Fibroblast of lung (primary cell): Measurements from ENCODE around the gene SRL. TPM values are rescaled to one million over a fixed set of nuclear protein-coding genes. Genes with fewer than 3 reads are reported as not detected.

Experiments
- DNase-seq, 2 donors: peaks; one replicate each; pipeline versions ENCODE4 v3.0.0 to v3.0.0-alpha.2; 2010; ENCODE audit warnings: low read depth in 2 of 2
- H2AFZ ChIP-seq: 2 replicates; pipeline ENCODE4 v1.5.1; 2012; ENCODE audit warnings: low read length, control low read depth, inconsistent platforms
- H3K27ac ChIP-seq: 2 replicates; pipeline ENCODE4 v1.5.1; 2011; ENCODE audit warnings: low read length, control low read depth; ENCODE audit not compliant: insufficient read depth
- H3K27me3 ChIP-seq: 2 replicates; pipeline ENCODE4 v1.5.1; 2011; ENCODE audit warnings: mild to moderate bottlenecking, low read length; ENCODE audit not compliant: control insufficient read depth, insufficient read depth
- H3K36me3 ChIP-seq: 2 replicates; pipeline ENCODE4 v1.5.1; 2011; ENCODE audit warnings: low read length; ENCODE audit not compliant: control insufficient read depth, insufficient read depth
- H3K4me1 ChIP-seq: 2 replicates; pipeline ENCODE4 v1.5.1; 2011; ENCODE audit warnings: low read length; ENCODE audit not compliant: control insufficient read depth, insufficient read depth; ENCODE audit errors: extremely low read depth
- H3K4me2 ChIP-seq: 2 replicates; pipeline ENCODE4 v1.5.1; 2011; ENCODE audit warnings: low read length, control low read depth; ENCODE audit not compliant: insufficient read depth; ENCODE audit errors: extremely low read depth
- H3K4me3 ChIP-seq, 4 experiments: fragments of 200-600 bp in 1 of 4; sonication (generic) in 1 of 4; replicated peaks in 1 of 4; 2 replicates each; pipeline ENCODE4 v1.5.1; 2011 to 2016; ENCODE audit warnings: low read length in 4 of 4, low read depth in 3 of 4, mild to moderate bottlenecking in 3 of 4, control low read depth in 2 of 4, inconsistent platforms in 1 of 4, mixed read lengths in 1 of 4; ENCODE audit not compliant: insufficient read depth in 1 of 4; ENCODE audit errors: control extremely low read depth in 1 of 4
- H3K79me2 ChIP-seq: 2 replicates; pipeline ENCODE4 v1.5.1; 2012; ENCODE audit warnings: mild to moderate bottlenecking, low read length, inconsistent platforms; ENCODE audit not compliant: control insufficient read depth, insufficient read depth
- H3K9ac ChIP-seq: 2 replicates; pipeline ENCODE4 v1.5.1; 2011; ENCODE audit warnings: mild to moderate bottlenecking, low read length, control low read depth; ENCODE audit not compliant: insufficient read depth
- H3K9me3 ChIP-seq: 2 replicates; pipeline ENCODE4 v1.5.1; 2012; ENCODE audit warnings: low read depth, low read length; ENCODE audit not compliant: control insufficient read depth, insufficient read depth
- H4K20me1 ChIP-seq: 2 replicates; pipeline ENCODE4 v1.5.1; 2011; ENCODE audit warnings: low read length; ENCODE audit not compliant: control insufficient read depth, insufficient read depth; ENCODE audit errors: extremely low read depth
- CTCF ChIP-seq, 2 donors: IDR thresholded peaks in 1 of 2; conservative IDR thresholded peaks in 1 of 2; 1 replicate in 1 of 2; 2 replicates in 1 of 2; pipeline ENCODE4 v1.5.1; 2011 to 2012; ENCODE audit warnings: low read length in 2 of 2, control low read depth in 1 of 2, inconsistent platforms in 1 of 2, low read depth in 1 of 2, mild to moderate bottlenecking in 1 of 2
- EZH2 ChIP-seq: IDR thresholded peaks from 2 replicates; pipeline ENCODE4 v1.5.1; 2012; ENCODE audit warnings: low read length, control low read depth, mild to moderate bottlenecking; ENCODE audit errors: missing control alignments
- polyA plus RNA-seq, 2 donors: library from polyadenylated mRNA; depleted of rRNA in 1 of 2; stranded (reverse) in 1 of 2; unstranded in 1 of 2; fragments of >200 nt; gene quantifications; 2 replicates each; pipeline ENCODE4 v1.2.1, GENCODE V29; 2011 to 2012; ENCODE audit warnings: missing spikeins in 1 of 2
- total RNA-seq: library from RNA; depleted of rRNA; stranded (reverse); fragments of >200 nt; gene quantifications from 2 replicates; pipeline ENCODE4 v1.2.1, GENCODE V29; 2014

SRL gene
- total and polyA plus RNA-seq, 2 donors (not counting 1 experiment from before 2014, with no cell fraction given), result 0.07 to 0.17 TPM

GRCh38 chr16:4152267-4152666 lies 89.6 kb downstream of the SRL start:
- Histone ChIP-seq H3K9ac (no peak overlapping the region), H4K20me1 (no peaks in the 10 kb centered on the region), H3K79me2 (no peaks in the 10 kb centered on the region), H3K4me1 (no peaks in the 10 kb centered on the region), H3K36me3 (no peaks in the 10 kb centered on the region), H3K9me3 (no peaks in the 10 kb centered on the region), H3K27me3 (peaks cover 4% of the 10 kb centered on the region), H3K4me3 (no peak overlapping the region), H2AFZ (no peak overlapping the region), H3K4me2 (no peak overlapping the region), H3K27ac (no peak overlapping the region)
- TF ChIP-seq EZH2 (no peak), CTCF (conservative IDR thresholded peaks at IDR 0.05 in 1 of 2, IDR thresholded peaks at IDR 0.05 in 1 of 2; ENCODE audit: low read depth in 1 of 2, low read length in 2 of 2) (no peak)
- no peak for DNase-seq

GRCh38 chr16:4147236-4147635 lies 94.6 kb downstream of the SRL start:
- H4K20me1 ChIP-seq, result no peaks in the 10 kb centered on the region
- DNase-seq, result no peak
- H3K4me3 ChIP-seq, result no peak overlapping the region
- H3K4me2 ChIP-seq, result no peak overlapping the region
- H3K27ac ChIP-seq, result no peak overlapping the region
- no peak overlapping the region for H3K9ac ChIP-seq
- no peaks in the 10 kb centered on the region for H3K9me3 ChIP-seq
- H2AFZ ChIP-seq, result no peak overlapping the region
- H3K36me3 ChIP-seq, result no peaks in the 10 kb centered on the region
- no peak for TF ChIP-seq EZH2
- TF ChIP-seq CTCF (conservative IDR thresholded peaks at IDR 0.05 in 1 of 2, IDR thresholded peaks at IDR 0.05 in 1 of 2; ENCODE audit: low read depth in 1 of 2, low read length in 2 of 2), result no peak
- no peaks in the 10 kb centered on the region for H3K4me1 ChIP-seq
- H3K27me3 ChIP-seq, result no peaks in the 10 kb centered on the region
- no peaks in the 10 kb centered on the region for H3K79me2 ChIP-seq

GRCh38 chr16:4142268-4142667 lies 99.6 kb downstream of the SRL start:
- H2AFZ ChIP-seq, result no peak overlapping the region
- H3K36me3 ChIP-seq, result no peaks in the 10 kb centered on the region
- H3K4me1 ChIP-seq, result no peaks in the 10 kb centered on the region
- no peaks in the 10 kb centered on the region for H3K27me3 ChIP-seq
- no peak overlapping the region for H3K4me3 ChIP-seq
- H3K4me2 ChIP-seq, result no peak overlapping the region
- no peak overlapping the region for H3K27ac ChIP-seq
- H3K9ac ChIP-seq, result no peak overlapping the region
- H3K79me2 ChIP-seq, result no peaks in the 10 kb centered on the region
- H4K20me1 ChIP-seq, result no peaks in the 10 kb centered on the region
- DNase-seq, result no peak
- TF ChIP-seq CTCF (conservative IDR thresholded peaks at IDR 0.05 in 1 of 2, IDR thresholded peaks at IDR 0.05 in 1 of 2; ENCODE audit: low read depth in 1 of 2, low read length in 2 of 2) (no peak), EZH2 (no peak)
- no peaks in the 10 kb centered on the region for H3K9me3 ChIP-seq
